HG03060 (cell line): ENCODE data around the gene LARP4B.

Experiments
- ATAC-seq: cut with Tn5 transposase; IDR thresholded peaks from one replicate; pipeline ENCODE4 v1.9.1; 2021; ENCODE audit warnings: low read depth, moderate number of reproducible peaks; ENCODE audit not compliant: unreplicated experiment

The LARP4B gene

GRCh38 chr10:871951-872403 is 59.5 kb downstream of the LARP4B start:
- no peak for ATAC-seq

GRCh38 chr10:870564-871166 is 60.8 kb downstream of the LARP4B start:
- ATAC-seq = no peak

GRCh38 chr10:869171-869570 is 62.3 kb downstream of the LARP4B start:
- no peak for ATAC-seq

- ATAC-seq = no peak
These were observed 63.7 kb downstream of the LARP4B start for GRCh38 chr10:867807-868206.

- ATAC-seq = no peak
These were observed 64.9 kb downstream of the LARP4B start for GRCh38 chr10:866577-866941.

GRCh38 chr10:865924-866576 is 65.5 kb downstream of the LARP4B start:
- no peak for ATAC-seq

- ATAC-seq = no peak
These were observed 66.2 kb downstream of the LARP4B start for GRCh38 chr10:865257-865656.

- ATAC-seq = no peak
These were observed 71.0 kb downstream of the LARP4B start for GRCh38 chr10:860519-860918.

GRCh38 chr10:856416-857157 is 74.9 kb downstream of the LARP4B start:
- no peak for ATAC-seq

GRCh38 chr10:855671-856070 is 75.8 kb downstream of the LARP4B start:
- ATAC-seq = no peak

- no peak for ATAC-seq
These were observed 76.4 kb downstream of the LARP4B start for GRCh38 chr10:855079-855478.

- no peak for ATAC-seq
These were observed 78.5 kb downstream of the LARP4B start for GRCh38 chr10:853017-853416.

GRCh38 chr10:852386-852785 is 79.1 kb downstream of the LARP4B start:
- ATAC-seq = peak; percentile 3

- ATAC-seq = peak; percentile 68
These were observed 79.6 kb downstream of the LARP4B start for GRCh38 chr10:851901-852300.

GRCh38 chr10:850093-850492 is 81.4 kb downstream of the LARP4B start:
- ATAC-seq = no peak

- ATAC-seq = no peak
These were observed 83.6 kb downstream of the LARP4B start for GRCh38 chr10:847868-848267.

GRCh38 chr10:846126-846685 is 85.3 kb downstream of the LARP4B start:
- ATAC-seq = no peak

- ATAC-seq = no peak
These were observed 86.0 kb downstream of the LARP4B start for GRCh38 chr10:845526-845925.

- no peak for ATAC-seq
These were observed 87.0 kb downstream of the LARP4B start for GRCh38 chr10:844552-844951.

GRCh38 chr10:843703-844102 is 87.8 kb downstream of the LARP4B start:
- no peak for ATAC-seq

GRCh38 chr10:842795-843194 is 88.7 kb downstream of the LARP4B start:
- ATAC-seq = no peak
